H1 (cell line): ENCODE measurements around the gene CD53. TPM values are rescaled to one million over a fixed set of nuclear protein-coding genes. Genes with fewer than 3 reads are reported as not detected.

Source experiments
- BRCA1 ChIP-seq: IDR thresholded peaks from 2 replicates; pipeline ENCODE4 v1.6.1; 2012; ENCODE audit warnings: low read depth, low read length, improper control_type of control experiment
- CEBPB ChIP-seq: IDR thresholded peaks from 2 replicates; pipeline ENCODE4 v1.6.1; 2012; ENCODE audit warnings: low read depth, low read length
- CTCF ChIP-seq, 3 experiments: IDR thresholded peaks; 1 replicate in 2 of 3; 2 replicates in 1 of 3; pipeline versions ENCODE4 v1.5.1 to v1.6.1; 2011; ENCODE audit warnings: low read length in 3 of 3, mild to moderate bottlenecking in 3 of 3, inconsistent platforms in 2 of 3, low read depth in 1 of 3, moderate library complexity in 1 of 3; ENCODE audit not compliant: insufficient read depth in 1 of 3; ENCODE audit errors: control extremely low read depth in 1 of 3
- MAX ChIP-seq: IDR thresholded peaks from 2 replicates; pipeline ENCODE4 v1.6.1; 2012; ENCODE audit warnings: inconsistent platforms
- RBBP5 ChIP-seq: IDR thresholded peaks from 2 replicates; pipeline ENCODE4 v1.7.1; 2012; ENCODE audit warnings: low read depth, mild to moderate bottlenecking, inconsistent platforms, low read length, moderate library complexity, borderline replicate concordance
- RXRA ChIP-seq: IDR thresholded peaks from 2 replicates; pipeline ENCODE4 v1.6.1; 2011; ENCODE audit warnings: low read depth, mild to moderate bottlenecking, low read length, moderate library complexity; ENCODE audit not compliant: insufficient read depth
- SP2 ChIP-seq: IDR thresholded peaks from 2 replicates; pipeline ENCODE4 v1.6.1; 2012; ENCODE audit warnings: mild to moderate bottlenecking, low read length, inconsistent platforms
- polyA plus RNA-seq, 7 experiments: library from polyadenylated mRNA; depleted of rRNA in 3 of 7; stranded (reverse) in 5 of 7; unstranded in 2 of 7; fragments of >200 nt in 5 of 7; fragments of 200-250 nt in 2 of 7; gene quantifications; 1 replicate in 5 of 7; 2 replicates in 1 of 7; 4 replicates in 1 of 7; pipeline versions ENCODE4 v1.2.1 to v1.2.3, GENCODE V29; 2011 to 2013; ENCODE audit warnings: missing spikeins in 2 of 7, mixed read lengths in 2 of 7
- total RNA-seq: library from RNA; stranded (reverse); fragmentation: NEBNext Ultra II Directional; extraction: Animal tissue kit (Norgen Biotek cat#: 25700); gene quantifications from 2 replicates; pipeline ENCODE4 v1.2.1, GENCODE V29; 2021

Gene CD53
- total and polyA plus RNA-seq, 2 of the 8 experiments (the other 6 are each of a cell fraction or from before 2014, with no cell fraction given) = 0.56 to 1.0 TPM

- TF ChIP-seq SP2 (no peak), BRCA1 (no peak), RXRA (no peak), RBBP5 (no peak), MAX (no peak), CEBPB (no peak), CTCF (IDR thresholded peaks at IDR 0.05; ENCODE audit: control extremely low read depth in 1 of 3, insufficient read depth in 1 of 3, low read depth in 1 of 3, low read length in 3 of 3) (no peak)
Measured at GRCh38 chr1:110879758-110880606, 7.0 kb downstream of the CD53 start (continued).
